GM13976 (cell line): ENCODE measurements around the gene DNAJB12.
A peak's percentile ranks its signal among the peaks of the same experiment; 100 is the strongest.

Experiments
- DNase-seq: peaks from one replicate; pipeline ENCODE4 v3.0.0; 2012; ENCODE audit warnings: low spot score
- in situ Hi-C: fragments of 300-500 bp; cut with MboI; formaldehyde crosslinking; loops from one replicate; pipeline ENCODE4 v1.12.0; 2022; ENCODE audit warnings: low sequenced_read_pairs, mixed read lengths, inconsistent platforms; ENCODE audit not compliant: unreplicated experiment
- TF ChIP-seq, protein P1 (sequence below): IDR thresholded peaks from 2 replicates; pipeline ENCODE4 v1.5.1; 2012; ENCODE audit warnings: borderline replicate concordance, mild to moderate bottlenecking; ENCODE audit not compliant: insufficient read depth; ENCODE audit errors: extremely low read depth, missing control alignments, control extremely low read depth

DNAJB12 gene

DNA sequence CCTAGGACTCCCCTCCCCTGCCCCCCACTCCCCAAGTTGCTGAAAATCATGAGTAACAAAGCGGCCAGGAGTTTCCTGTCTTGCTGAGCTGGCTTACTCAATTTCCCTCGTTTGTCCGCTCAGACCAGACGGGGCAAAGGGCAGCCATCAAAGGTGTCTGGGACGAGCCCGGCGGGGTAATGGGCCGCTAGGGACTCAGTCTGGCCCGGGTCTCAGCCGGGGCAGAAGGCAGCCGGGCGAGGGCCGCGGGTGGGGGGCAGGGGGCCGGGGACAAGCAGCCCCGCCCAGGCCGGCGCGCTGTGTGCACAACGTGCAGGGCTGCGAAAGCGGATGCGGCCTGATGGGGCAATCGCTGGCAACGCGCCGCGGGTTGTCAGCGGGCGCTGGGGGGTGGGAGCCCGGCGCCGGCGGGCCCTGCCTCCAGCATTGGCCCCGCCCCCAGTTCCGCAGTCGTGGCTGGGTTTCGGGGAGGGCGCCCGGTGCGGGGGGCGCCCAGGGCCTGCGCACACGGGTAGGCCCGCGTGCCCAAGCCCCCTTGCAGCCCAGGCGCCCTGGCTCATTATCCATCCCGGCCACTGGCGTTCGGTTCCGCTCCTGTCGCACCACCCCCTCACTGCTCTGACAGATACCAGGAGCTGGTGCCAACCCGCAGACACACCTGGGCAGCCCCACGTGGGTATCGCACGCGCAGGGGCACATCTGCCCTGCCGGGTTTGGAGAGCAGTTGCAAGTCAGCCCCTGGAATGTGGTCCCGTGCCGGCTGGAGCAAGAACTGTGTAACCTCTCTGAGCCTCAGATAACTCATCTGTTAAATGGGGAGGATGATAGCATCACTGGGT is 35.1 kb downstream of the DNAJB12 start:
- peak; percentile 88 for DNase-seq
- in situ Hi-C loops: no loop called here
- TF ChIP-seq, protein P1, sequence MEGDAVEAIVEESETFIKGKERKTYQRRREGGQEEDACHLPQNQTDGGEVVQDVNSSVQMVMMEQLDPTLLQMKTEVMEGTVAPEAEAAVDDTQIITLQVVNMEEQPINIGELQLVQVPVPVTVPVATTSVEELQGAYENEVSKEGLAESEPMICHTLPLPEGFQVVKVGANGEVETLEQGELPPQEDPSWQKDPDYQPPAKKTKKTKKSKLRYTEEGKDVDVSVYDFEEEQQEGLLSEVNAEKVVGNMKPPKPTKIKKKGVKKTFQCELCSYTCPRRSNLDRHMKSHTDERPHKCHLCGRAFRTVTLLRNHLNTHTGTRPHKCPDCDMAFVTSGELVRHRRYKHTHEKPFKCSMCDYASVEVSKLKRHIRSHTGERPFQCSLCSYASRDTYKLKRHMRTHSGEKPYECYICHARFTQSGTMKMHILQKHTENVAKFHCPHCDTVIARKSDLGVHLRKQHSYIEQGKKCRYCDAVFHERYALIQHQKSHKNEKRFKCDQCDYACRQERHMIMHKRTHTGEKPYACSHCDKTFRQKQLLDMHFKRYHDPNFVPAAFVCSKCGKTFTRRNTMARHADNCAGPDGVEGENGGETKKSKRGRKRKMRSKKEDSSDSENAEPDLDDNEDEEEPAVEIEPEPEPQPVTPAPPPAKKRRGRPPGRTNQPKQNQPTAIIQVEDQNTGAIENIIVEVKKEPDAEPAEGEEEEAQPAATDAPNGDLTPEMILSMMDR: no peak

DNA sequence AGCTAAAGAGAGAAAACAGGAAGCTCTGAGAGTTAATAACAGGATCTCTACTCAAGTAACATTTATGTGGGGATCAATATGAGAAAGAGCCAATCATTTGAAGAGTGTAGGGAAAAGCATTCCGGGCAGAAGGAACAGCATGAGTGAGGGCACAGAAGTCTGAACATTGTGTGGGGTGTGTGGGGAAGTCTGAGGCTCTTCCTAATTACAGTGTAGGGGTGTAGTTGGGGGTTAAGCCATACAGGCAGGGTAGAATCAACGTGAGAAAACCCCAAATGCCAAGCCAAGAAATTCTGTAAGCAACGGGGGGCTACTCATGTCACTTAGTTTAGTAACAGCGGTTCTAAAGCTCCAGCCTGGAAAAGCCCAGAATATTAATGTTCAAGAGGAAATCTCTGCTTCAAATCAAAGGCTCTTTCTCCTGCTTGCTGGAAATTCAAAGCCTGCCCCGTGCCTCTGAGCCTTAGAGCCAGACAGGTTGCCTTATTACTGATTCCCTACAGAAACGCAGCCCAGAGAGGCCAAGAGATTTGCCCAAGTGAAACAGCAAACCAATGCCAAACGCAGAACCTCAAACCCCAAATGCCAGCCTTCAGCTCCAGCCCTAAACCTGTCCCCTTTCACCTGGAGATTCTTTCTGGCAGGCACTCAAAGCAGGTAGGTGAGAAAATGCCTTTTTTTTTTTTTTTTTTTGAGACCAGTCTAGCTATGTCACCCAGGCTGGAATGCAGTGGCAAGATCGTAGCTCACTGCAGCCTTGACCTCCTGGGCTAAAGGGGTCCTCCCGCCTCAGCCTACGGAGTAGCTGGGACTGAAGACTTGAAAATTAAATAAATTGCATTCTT is 36.1 kb downstream of the DNAJB12 start:
- in situ Hi-C loops: no loop called here
- TF ChIP-seq, protein P1: no peak
- DNase-seq: no peak

DNA sequence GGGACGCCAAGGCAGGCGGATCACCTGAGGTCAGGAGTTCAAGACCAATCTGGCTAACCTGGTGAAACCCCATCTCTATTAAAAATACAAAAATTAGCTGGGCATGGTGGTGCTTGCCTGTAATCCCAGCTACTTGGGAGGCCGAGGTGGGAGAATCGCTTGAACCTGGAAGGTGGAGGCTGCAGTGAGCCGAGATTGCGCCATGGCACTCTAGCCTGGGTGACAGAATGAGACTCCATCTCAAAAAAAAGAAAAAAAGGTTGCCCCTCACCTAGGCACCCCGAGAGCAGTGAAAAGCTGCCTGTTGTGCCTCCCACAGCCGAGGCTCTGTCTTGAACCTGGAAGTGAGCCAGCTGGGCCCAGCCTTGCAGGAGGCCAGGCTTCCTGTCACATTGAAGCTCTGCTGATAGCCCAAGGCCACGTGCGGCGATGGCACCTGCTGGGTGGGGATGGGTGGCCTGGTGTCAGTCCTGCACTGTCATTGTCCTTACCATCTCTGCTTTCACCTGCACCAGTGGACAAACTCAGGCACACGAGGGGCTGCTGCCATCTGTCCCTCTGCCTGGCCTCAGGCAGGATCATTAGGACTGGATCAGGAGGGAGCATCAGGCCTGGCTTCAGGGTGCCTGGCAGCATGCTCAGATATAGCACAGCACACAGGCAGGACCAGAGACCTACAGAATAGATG is 37.8 kb downstream of the DNAJB12 start:
- TF ChIP-seq, protein P1: no peak
- in situ Hi-C loops: no loop called here
- no peak for DNase-seq

DNA sequence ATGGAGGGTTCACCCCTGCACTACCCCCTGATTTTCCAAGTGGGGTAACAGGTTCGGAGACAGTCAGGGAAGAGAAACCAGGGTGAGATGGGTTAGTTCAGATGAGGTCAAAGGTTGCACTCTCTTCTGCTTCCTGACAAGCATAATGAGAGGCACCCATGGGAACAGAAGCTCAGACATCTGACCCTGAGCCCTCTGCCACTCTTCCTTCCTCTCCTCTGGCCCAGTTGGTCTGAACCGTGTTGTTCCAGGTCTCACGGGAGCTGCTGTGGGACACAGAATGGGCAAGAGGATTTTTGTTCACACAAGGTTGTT is 38.4 kb downstream of the DNAJB12 start:
- TF ChIP-seq, protein P1: no peak
- no peak for DNase-seq

DNA sequence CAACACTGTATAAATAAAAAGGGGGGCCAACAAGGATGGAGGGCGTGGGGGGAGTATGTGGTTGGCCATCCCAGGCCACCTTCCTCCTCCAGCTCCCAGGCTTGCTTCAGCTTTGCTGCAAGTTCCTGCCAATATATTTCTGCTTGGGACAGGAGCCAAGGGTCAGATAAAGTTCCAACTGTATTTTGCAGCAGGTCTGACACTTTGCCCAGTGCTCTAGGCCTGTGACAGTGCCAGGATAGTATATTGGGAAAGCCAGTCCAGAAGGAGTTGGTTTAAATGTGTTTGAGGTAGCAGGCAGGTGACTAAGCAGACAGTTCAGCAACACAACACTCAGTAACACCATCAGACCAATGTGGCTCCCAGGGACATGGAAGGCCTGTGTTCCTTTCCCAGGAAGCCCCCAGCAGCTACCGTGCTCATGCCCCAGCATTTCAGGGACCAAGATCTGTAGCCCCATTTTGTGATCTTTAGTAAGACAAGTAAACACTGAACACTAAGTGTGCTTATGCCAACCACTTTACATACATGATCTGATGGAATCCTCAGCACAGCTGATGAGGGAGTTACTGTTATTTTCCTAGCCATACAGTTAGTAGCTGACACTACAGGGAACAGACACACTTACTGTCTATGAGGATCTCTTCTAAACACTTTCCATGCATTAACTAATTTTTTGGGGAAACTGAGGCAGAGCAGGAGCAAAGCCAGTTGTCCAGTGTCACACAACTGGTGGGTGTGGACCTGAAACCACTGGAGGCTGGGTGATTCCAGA is 38.9 kb downstream of the DNAJB12 start:
- DNase-seq: no peak
- in situ Hi-C loops: no loop called here
- TF ChIP-seq, protein P1: no peak

More for the DNA sequence above, 38.4 kb downstream of the DNAJB12 start:
- in situ Hi-C loops: no loop called here

DNA sequence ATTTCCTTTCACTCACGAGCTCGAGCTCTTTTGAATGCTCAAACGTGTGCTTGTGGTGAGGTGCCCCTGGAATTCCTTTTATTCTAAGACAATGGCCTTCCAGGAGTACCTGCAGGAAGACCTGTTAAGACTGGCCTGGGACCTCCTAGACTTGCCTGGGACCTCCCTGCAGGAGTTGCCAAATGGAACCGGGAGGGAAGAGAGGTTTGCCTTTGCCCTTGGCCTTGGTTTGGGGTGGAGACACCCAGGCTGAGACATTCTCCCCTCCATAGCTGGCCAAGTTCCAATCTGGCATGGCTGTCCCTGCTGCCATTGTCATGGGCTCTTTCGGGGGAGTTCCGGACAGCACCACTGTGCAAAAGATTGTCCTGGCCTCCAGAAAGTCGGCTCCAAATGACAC is 39.7 kb downstream of the DNAJB12 start:
- DNase-seq: no peak
- in situ Hi-C loops: no loop called here
- TF ChIP-seq, protein P1: no peak
